Measurements from ENCODE around the gene NAV3. TPM values are rescaled to one million over a fixed set of nuclear protein-coding genes. Genes with fewer than 3 reads are reported as not detected.
A peak's percentile ranks its signal among the peaks of the same experiment; 100 is the strongest.
"Not testable (repeated sequence)": the region's sequence is repeated elsewhere in the genome, so short reads cannot be mapped to it uniquely, and the experiment has no call there.

NAV3 gene
- total RNA-seq, 2 donors from 2014 or later, result 0.20 to 1.9 TPM

DNA sequence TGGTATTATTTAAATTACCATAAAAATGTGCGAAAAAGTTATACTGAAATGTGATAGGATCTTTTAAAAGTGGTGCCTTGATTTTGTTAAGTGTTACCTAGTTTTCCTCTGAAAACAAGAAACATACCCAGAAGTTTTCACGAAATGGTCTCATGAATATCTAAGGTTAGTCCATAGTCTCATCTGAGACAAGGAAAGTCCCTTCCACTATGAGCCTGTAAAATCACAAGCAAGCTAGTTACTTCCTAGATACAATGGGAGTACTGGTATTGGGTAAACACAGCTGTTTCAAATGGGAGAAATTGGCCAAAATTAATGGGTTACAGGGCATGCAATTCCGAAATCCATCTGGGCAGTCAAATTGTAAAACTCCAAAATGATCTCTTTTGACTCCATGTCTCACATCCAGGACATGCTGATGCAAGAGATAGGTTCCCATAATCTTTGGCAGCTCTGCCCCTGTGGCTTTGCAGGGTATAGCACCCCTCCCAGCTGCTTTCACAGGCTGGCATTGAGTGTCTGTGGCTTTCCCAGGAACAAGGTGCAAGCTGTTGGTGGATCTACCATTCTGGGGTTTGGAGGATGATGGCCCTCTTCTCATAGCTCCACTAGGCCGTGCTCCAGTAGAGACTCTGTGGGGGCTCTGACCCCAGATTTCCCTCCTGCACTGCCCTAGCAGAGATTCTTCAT lies 271.4 kb downstream of the NAV3 start:
- Mint-ChIP-seq H3K27ac (no peak overlapping the region), H3K4me1 (no peaks in the 10 kb centered on the region), H3K36me3 (ENCODE audit: low read depth) (no peaks in the 10 kb centered on the region), H3K27me3 (ENCODE audit: insufficient read depth) (no peaks in the 10 kb centered on the region), H3K4me3 (no peak overlapping the region), H3K9me3 (no peaks in the 10 kb centered on the region)
- no peak overlapping the region for H3K4me3 ChIP-seq (ENCODE audit: low read length)
- H3K9me3 ChIP-seq (ENCODE audit: control insufficient read depth, low read length), result no peaks in the 10 kb centered on the region
- no peaks in the 10 kb centered on the region for H3K36me3 ChIP-seq (ENCODE audit: control insufficient read depth, insufficient read depth, low read length)
- 89 to 93% methylated on average over 1 to 3 of the region's 4 CpGs for WGBS, 2 experiments (ENCODE audit: insufficient coverage in 1 of 2, insufficient read length in 1 of 2)
- no peak overlapping the region for H3K27ac ChIP-seq (ENCODE audit: low read depth, low read length)
- no peaks in the 10 kb centered on the region for H3K4me1 ChIP-seq (ENCODE audit: control insufficient read depth, insufficient read depth, low read length)
- no peak overlapping the region for H3K9ac ChIP-seq (ENCODE audit: extremely low read depth, low read length, poor library complexity, severe bottlenecking)
- no peaks in the 10 kb centered on the region for H3K27me3 ChIP-seq (ENCODE audit: control insufficient read depth, insufficient read depth, low read length, poor library complexity, severe bottlenecking)
- TF ChIP-seq, protein P1, sequence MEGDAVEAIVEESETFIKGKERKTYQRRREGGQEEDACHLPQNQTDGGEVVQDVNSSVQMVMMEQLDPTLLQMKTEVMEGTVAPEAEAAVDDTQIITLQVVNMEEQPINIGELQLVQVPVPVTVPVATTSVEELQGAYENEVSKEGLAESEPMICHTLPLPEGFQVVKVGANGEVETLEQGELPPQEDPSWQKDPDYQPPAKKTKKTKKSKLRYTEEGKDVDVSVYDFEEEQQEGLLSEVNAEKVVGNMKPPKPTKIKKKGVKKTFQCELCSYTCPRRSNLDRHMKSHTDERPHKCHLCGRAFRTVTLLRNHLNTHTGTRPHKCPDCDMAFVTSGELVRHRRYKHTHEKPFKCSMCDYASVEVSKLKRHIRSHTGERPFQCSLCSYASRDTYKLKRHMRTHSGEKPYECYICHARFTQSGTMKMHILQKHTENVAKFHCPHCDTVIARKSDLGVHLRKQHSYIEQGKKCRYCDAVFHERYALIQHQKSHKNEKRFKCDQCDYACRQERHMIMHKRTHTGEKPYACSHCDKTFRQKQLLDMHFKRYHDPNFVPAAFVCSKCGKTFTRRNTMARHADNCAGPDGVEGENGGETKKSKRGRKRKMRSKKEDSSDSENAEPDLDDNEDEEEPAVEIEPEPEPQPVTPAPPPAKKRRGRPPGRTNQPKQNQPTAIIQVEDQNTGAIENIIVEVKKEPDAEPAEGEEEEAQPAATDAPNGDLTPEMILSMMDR (conservative IDR thresholded peaks at IDR 0.05), result peak; percentile 60
- peak; percentile 74 for DNase-seq

DNA sequence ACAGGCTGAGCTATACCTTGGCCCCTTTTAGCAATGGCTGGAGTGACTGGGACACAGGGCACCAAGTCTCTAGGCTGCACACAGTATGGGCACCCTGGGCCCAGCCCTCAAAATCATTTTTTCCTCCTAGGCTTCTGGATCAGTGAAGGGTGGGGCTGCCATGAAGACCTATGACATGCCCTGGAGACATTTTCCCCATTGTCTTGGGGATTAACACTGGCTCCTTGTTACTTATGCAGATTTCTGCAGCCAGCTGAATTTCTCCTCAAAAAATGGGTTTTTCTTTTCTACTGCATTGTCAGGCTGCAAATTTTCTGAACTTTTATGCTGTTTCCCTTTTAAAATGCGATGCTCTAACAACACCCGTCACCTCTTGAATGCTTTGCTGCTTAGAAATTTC lies 272.1 kb downstream of the NAV3 start:
- not testable (repeated sequence) for H3K4me3 ChIP-seq (ENCODE audit: low read length); H3K9me3 Mint-ChIP-seq; H3K27me3 Mint-ChIP-seq (ENCODE audit: insufficient read depth); H3K27me3 ChIP-seq (ENCODE audit: control insufficient read depth, insufficient read depth, low read length, poor library complexity, severe bottlenecking); H3K4me1 ChIP-seq (ENCODE audit: control insufficient read depth, insufficient read depth, low read length); H3K4me1 Mint-ChIP-seq; H3K27ac ChIP-seq (ENCODE audit: low read depth, low read length); H3K36me3 Mint-ChIP-seq (ENCODE audit: low read depth); DNase-seq; H3K27ac Mint-ChIP-seq; H3K36me3 ChIP-seq (ENCODE audit: control insufficient read depth, insufficient read depth, low read length); H3K4me3 Mint-ChIP-seq; H3K9me3 ChIP-seq (ENCODE audit: control insufficient read depth, low read length); H3K9ac ChIP-seq (ENCODE audit: extremely low read depth, low read length, poor library complexity, severe bottlenecking)
- 86 to 100% methylated on average over 2 of the region's 2 CpGs for WGBS, 2 experiments (ENCODE audit: insufficient coverage in 1 of 2, insufficient read length in 1 of 2)

DNA sequence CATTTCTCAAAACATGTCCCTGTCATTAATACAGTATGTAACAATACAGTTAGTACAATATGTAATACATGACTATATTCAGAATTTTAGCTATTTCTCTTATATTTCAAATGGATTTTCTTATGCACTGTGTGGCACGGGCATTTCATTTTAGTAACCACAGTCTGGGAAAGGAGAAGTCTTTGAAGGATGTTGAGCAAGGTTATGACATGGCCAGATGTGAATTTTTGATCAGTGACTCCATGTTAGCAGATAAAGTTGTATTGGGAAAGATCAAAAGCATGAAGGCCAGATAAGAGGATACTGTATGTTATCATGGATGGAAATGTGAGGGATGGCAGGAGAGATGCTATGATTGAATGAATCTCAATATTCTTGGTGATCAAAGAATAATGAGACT lies 285.2 kb downstream of the NAV3 start:
- DNase-seq, result no peak
- Histone ChIP-seq H3K9me3 (ENCODE audit: control insufficient read depth, low read length) (peaks cover 16% of the 10 kb centered on the region), H3K36me3 (ENCODE audit: control insufficient read depth, insufficient read depth, low read length) (no peaks in the 10 kb centered on the region), H3K27ac (ENCODE audit: low read depth, low read length) (no peak overlapping the region), H3K27me3 (ENCODE audit: control insufficient read depth, insufficient read depth, low read length, poor library complexity, severe bottlenecking) (no peaks in the 10 kb centered on the region), H3K9ac (ENCODE audit: extremely low read depth, low read length, poor library complexity, severe bottlenecking) (no peak overlapping the region), H3K4me1 (ENCODE audit: control insufficient read depth, insufficient read depth, low read length) (no peaks in the 10 kb centered on the region), H3K4me3 (ENCODE audit: low read length) (no peak overlapping the region)
- H3K4me3 Mint-ChIP-seq, result no peak overlapping the region
- H3K9me3 Mint-ChIP-seq, result peaks cover 22% of the 10 kb centered on the region
- 93% methylated on average over 1 of the region's 1 CpG; no CpG with 5 or more reads in 1 of the 2 experiments for WGBS, 2 experiments (ENCODE audit: insufficient coverage in 1 of 2, insufficient read length in 1 of 2)
- no peak overlapping the region for H3K27ac Mint-ChIP-seq
- H3K4me1 Mint-ChIP-seq, result no peaks in the 10 kb centered on the region
- TF ChIP-seq, protein P1 (conservative IDR thresholded peaks at IDR 0.05), result no peak
- H3K27me3 Mint-ChIP-seq (ENCODE audit: insufficient read depth), result no peaks in the 10 kb centered on the region
- no peaks in the 10 kb centered on the region for H3K36me3 Mint-ChIP-seq (ENCODE audit: low read depth)

DNA sequence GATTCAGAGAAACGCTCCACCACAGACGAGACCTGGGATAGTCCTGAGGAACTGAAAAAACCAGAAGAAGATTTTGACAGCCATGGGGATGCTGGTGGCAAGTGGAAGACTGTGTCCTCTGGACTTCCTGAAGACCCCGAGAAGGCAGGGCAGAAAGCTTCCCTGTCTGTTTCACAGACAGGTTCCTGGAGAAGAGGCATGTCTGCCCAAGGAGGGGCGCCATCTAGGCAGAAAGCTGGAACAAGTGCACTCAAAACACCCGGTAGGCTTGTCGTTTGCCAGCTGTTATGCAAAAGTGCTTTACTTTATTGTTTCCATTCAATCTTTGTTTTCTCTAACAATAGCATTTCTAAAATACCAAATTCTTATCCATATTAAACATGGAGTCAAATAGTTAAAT lies 287.3 kb downstream of the NAV3 start:
- no peaks in the 10 kb centered on the region for H3K27me3 ChIP-seq (ENCODE audit: control insufficient read depth, insufficient read depth, low read length, poor library complexity, severe bottlenecking)
- H3K4me1 Mint-ChIP-seq, result no peaks in the 10 kb centered on the region
- no peaks in the 10 kb centered on the region for H3K27me3 Mint-ChIP-seq (ENCODE audit: insufficient read depth)
- DNase-seq, result peak; percentile 84
- H3K4me3 Mint-ChIP-seq, result no peak overlapping the region
- TF ChIP-seq, protein P1 (conservative IDR thresholded peaks at IDR 0.05), result peak; percentile 69
- peaks cover 12% of the 10 kb centered on the region for H3K9me3 ChIP-seq (ENCODE audit: control insufficient read depth, low read length)
- H3K4me3 ChIP-seq (ENCODE audit: low read length), result no peak overlapping the region
- WGBS, 2 experiments (ENCODE audit: insufficient coverage in 1 of 2, insufficient read length in 1 of 2), result 73 to 75% methylated on average over 6 of the region's 6 CpGs
- H3K4me1 ChIP-seq (ENCODE audit: control insufficient read depth, insufficient read depth, low read length), result no peaks in the 10 kb centered on the region
- no peak overlapping the region for H3K27ac Mint-ChIP-seq
- no peak overlapping the region for H3K27ac ChIP-seq (ENCODE audit: low read depth, low read length)
- no peak overlapping the region for H3K9ac ChIP-seq (ENCODE audit: extremely low read depth, low read length, poor library complexity, severe bottlenecking)
- H3K36me3 ChIP-seq (ENCODE audit: control insufficient read depth, insufficient read depth, low read length), result no peaks in the 10 kb centered on the region
- peaks cover 12% of the 10 kb centered on the region for H3K9me3 Mint-ChIP-seq
- no peaks in the 10 kb centered on the region for H3K36me3 Mint-ChIP-seq (ENCODE audit: low read depth)
